A673 (cell line): ENCODE measurements around the gene MST1.

ENCODE experiments used
- CTCF ChIP-seq: fragments of 300-800, 200-600 bp; sonication (generic); conservative IDR thresholded peaks from 2 replicates; pipeline ENCODE4 v1.5.1; 2017; ENCODE audit warnings: low read depth, mild to moderate bottlenecking, antibody characterized with exemption, low read length, moderate library complexity, mixed read lengths
- EZH2 ChIP-seq: fragments of 200-600 bp; sonication (generic); IDR thresholded peaks from 2 replicates; pipeline ENCODE4 v1.6.1; 2017; ENCODE audit warnings: borderline replicate concordance, low read depth, mild to moderate bottlenecking, mixed read lengths, antibody characterized with exemption, low read length; ENCODE audit not compliant: poor library complexity, severe bottlenecking

- TF ChIP-seq CTCF, result no peak
- no peak for TF ChIP-seq EZH2
These were observed 46.5 kb downstream of the MST1 start for GRCh38 chr3:49642708-49643145.
